ENCODE results near the gene BIRC7. TPM values are rescaled to one million over a fixed set of nuclear protein-coding genes. Genes with fewer than 3 reads are reported as not detected.
A peak's percentile ranks its signal among the peaks of the same experiment; 100 is the strongest.

The BIRC7 gene
- total RNA-seq, 1 donor from 2014 or later, result not detected

- Mint-ChIP-seq H3K27ac (peak overlapping the region; percentile 91), H3K27me3 (no peaks in the 10 kb centered on the region), H3K9me3 (ENCODE audit: low read depth) (no peaks in the 10 kb centered on the region), H3K4me3 (ENCODE audit: low read depth) (no peak overlapping the region), H3K36me3 (ENCODE audit: insufficient read depth) (peaks cover 24% of the 10 kb centered on the region), H3K4me1 (ENCODE audit: low read depth) (peaks cover 43% of the 10 kb centered on the region)
- DNase-seq (ENCODE audit: low spot score, unreplicated experiment), result no peak
- TF ChIP-seq CTCF (IDR thresholded peaks at IDR 0.05; ENCODE audit: unreplicated experiment), result no peak
These were observed 37.1 kb upstream of the BIRC7 start for GRCh38 chr20:63198606-63199005.

GRCh38 chr20:63202021-63202420 is 33.7 kb upstream of the BIRC7 start:
- DNase-seq (ENCODE audit: low spot score, unreplicated experiment), result no peak
- H3K36me3 Mint-ChIP-seq (ENCODE audit: insufficient read depth), result peaks cover 13% of the 10 kb centered on the region
- H3K9me3 Mint-ChIP-seq (ENCODE audit: low read depth), result no peaks in the 10 kb centered on the region
- H3K4me1 Mint-ChIP-seq (ENCODE audit: low read depth), result peaks cover 26% of the 10 kb centered on the region
- H3K27ac Mint-ChIP-seq, result no peak overlapping the region
- no peak overlapping the region for H3K4me3 Mint-ChIP-seq (ENCODE audit: low read depth)
- no peak for TF ChIP-seq CTCF (IDR thresholded peaks at IDR 0.05; ENCODE audit: unreplicated experiment)
- no peaks in the 10 kb centered on the region for H3K27me3 Mint-ChIP-seq

GRCh38 chr20:63202811-63203526 is 32.7 kb upstream of the BIRC7 start:
- peaks cover 17% of the 10 kb centered on the region for H3K4me1 Mint-ChIP-seq (ENCODE audit: low read depth)
- no peaks in the 10 kb centered on the region for H3K27me3 Mint-ChIP-seq
- H3K27ac Mint-ChIP-seq, result no peak overlapping the region
- no peak for DNase-seq (ENCODE audit: low spot score, unreplicated experiment)
- H3K4me3 Mint-ChIP-seq (ENCODE audit: low read depth), result no peak overlapping the region
- H3K36me3 Mint-ChIP-seq (ENCODE audit: insufficient read depth), result peaks cover 17% of the 10 kb centered on the region
- H3K9me3 Mint-ChIP-seq (ENCODE audit: low read depth), result no peaks in the 10 kb centered on the region
- no peak for TF ChIP-seq CTCF (IDR thresholded peaks at IDR 0.05; ENCODE audit: unreplicated experiment)

GRCh38 chr20:63204362-63204761 is 31.3 kb upstream of the BIRC7 start:
- TF ChIP-seq CTCF (IDR thresholded peaks at IDR 0.05; ENCODE audit: unreplicated experiment), result no peak
- no peak for DNase-seq (ENCODE audit: low spot score, unreplicated experiment)
- Mint-ChIP-seq H3K9me3 (ENCODE audit: low read depth) (no peaks in the 10 kb centered on the region), H3K27ac (peak overlapping the region; percentile 41), H3K36me3 (ENCODE audit: insufficient read depth) (peaks cover 16% of the 10 kb centered on the region), H3K4me1 (ENCODE audit: low read depth) (peaks cover 3% of the 10 kb centered on the region), H3K27me3 (no peaks in the 10 kb centered on the region), H3K4me3 (ENCODE audit: low read depth) (no peak overlapping the region)

GRCh38 chr20:63205896-63206295 is 29.8 kb upstream of the BIRC7 start:
- Mint-ChIP-seq H3K4me1 (ENCODE audit: low read depth) (no peaks in the 10 kb centered on the region), H3K27ac (peak overlapping the region; percentile 18), H3K36me3 (ENCODE audit: insufficient read depth) (peaks cover 19% of the 10 kb centered on the region), H3K9me3 (ENCODE audit: low read depth) (no peaks in the 10 kb centered on the region), H3K4me3 (ENCODE audit: low read depth) (no peak overlapping the region), H3K27me3 (no peaks in the 10 kb centered on the region)
- no peak for DNase-seq (ENCODE audit: low spot score, unreplicated experiment)
- no peak for TF ChIP-seq CTCF (IDR thresholded peaks at IDR 0.05; ENCODE audit: unreplicated experiment)
